GM12875 (cell line): Measurements from ENCODE around the gene GARIN5B.
"Not testable (repeated sequence)": the region's sequence is repeated elsewhere in the genome, so short reads cannot be mapped to it uniquely, and the experiment has no call there.

ENCODE experiments used
- H3K4me3 ChIP-seq: one replicate; pipeline ENCODE4 v1.5.1; 2011; ENCODE audit warnings: low read depth, low read length, control low read depth
- CTCF ChIP-seq: IDR thresholded peaks from 2 replicates; pipeline ENCODE4 v1.5.1; 2011; ENCODE audit warnings: low read depth, mild to moderate bottlenecking, control low read depth, inconsistent platforms, low read length, moderate library complexity, borderline replicate concordance; ENCODE audit not compliant: insufficient read depth

Gene GARIN5B

DNA sequence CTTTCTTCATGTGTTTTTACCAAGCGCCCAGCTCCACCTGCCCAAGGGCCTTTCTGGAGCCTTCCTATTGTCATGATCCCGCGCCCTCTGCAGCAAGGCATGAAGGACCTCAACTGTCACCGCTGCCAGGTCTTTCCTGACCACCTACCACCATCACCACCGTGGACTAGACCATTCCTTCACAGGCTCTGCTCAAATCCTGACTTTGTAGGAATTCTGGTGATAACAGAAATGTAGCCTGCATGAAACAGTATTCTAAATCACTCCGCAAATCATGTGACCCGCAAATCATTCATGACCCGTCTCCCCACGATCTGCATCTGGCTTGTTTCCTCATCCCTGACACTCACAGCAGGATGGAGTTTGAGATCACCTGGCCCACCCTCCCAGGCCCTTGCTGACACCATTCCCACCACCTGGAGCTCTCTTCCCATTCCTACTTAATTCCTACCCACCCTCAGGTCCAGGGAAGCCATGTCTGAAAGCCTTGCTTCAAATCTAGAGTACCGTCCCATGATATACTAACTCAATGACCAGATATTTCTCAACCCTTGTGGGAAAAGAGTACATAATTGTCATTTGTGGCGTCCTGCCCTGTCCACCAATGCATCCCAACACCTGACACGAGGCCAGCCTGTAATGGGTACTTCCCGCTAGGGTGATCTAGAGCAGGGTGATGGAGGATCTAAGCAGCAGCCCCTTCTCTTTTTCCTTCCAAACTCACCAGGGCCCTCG is 43.2 kb upstream of the GARIN5B start:
- peak overlapping the region; percentile 97 for H3K4me3 ChIP-seq
- no peak for TF ChIP-seq CTCF

DNA sequence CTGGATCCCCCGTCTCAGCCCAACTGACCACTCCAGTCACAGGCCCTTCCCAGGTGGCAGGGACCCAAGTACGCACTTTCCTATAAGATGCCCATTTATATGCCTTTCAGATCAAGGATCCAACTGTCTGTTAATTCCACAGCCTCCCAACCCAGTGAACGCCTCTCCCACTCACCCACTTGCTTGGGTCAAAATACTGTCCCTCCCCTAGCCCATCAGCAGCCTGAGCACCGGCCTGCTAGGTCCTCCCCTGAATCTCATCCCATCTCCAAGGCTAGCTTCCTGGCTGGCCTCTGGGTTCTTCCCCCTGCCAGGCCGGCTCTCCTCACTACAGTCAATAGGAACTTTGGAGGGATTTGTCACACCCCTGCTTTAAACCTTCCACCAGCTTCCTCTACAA is 42.6 kb upstream of the GARIN5B start:
- no peak overlapping the region for H3K4me3 ChIP-seq
- no peak for TF ChIP-seq CTCF

DNA sequence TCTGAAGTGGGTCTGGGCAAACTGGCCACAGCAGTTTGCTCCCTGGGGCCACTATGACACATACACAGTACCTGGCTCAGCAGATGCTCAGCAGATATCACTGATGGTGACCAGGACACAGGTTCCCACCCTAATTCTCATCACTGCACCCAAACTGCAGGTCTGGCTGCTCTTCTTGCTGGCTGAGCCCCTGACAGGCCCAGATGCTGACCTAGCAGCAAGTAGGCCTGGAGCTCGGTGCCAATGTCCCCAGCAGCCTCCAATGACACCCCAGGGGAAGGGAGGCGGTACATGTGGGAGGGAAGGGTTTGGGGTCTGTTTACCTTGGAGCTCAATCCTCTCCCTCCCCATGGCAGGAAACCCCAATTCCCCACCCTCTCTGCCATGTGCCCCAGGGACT is 39.4 kb upstream of the GARIN5B start:
- no peak overlapping the region for H3K4me3 ChIP-seq
- no peak for TF ChIP-seq CTCF

DNA sequence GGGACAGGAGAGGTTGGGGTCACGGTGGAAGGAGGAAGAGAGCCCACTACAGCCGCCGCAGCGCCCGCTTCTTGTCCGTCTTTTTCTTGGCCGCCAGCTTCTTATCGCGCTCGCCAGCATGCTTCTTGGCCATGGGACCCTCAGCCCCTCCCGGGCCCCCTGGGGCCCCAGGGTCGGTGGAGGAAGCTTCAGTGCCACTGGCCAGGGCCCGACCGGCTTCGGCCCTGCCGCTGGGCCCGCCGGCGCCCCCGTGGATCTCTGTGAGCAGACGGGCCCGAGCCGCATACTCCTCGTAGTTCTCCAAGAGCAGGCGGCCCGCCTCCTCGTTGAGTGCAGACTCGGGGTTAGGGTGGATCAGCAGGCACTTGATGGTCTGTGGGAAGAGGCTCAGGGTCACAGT is 38.3 kb upstream of the GARIN5B start:
- not testable (repeated sequence) for H3K4me3 ChIP-seq

- H3K4me3 ChIP-seq: no peak overlapping the region
- TF ChIP-seq CTCF: no peak
These were observed 37.4 kb upstream of the GARIN5B start for GRCh38 chr19:55400281-55401087.

DNA sequence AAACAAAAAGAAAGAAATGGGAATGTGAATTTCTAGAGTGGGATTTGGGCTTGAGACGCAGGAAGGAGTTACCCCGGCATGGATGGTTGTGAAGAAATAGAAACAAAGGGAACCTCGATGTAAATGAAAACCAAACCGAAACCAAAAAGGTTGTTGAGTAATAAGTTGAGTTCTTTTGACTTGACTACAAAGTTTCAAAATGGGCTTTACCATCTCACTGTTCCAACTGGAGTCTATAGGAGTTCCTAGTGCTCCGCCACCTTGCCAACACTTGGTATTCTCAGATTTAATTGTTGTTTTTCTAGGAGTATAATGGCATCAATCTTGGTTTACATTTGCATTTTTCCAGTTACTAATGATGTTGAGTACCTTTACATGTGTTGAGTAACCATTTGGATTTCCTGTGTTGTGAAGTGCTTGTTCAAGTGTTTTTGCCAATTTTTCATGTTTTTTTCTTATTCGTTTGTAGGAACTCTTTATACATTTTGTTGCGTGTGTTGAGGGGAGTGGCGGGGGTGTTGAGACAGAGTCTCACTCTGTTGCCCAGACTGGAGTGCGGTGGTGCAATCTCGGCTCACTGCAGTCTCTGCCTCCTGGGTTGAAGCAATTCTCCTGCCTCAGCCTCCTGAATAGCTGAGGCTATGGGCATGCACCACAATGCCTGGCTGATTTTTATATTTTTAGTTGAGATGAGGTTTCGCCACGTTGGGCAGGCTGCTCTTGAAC is 35.3 kb upstream of the GARIN5B start:
- no peak overlapping the region for H3K4me3 ChIP-seq
- no peak for TF ChIP-seq CTCF
